HG03469 (cell line): ENCODE data around the gene C1QTNF6.

Source experiments
- ATAC-seq: cut with Tn5 transposase; IDR thresholded peaks from one replicate; pipeline ENCODE4 v1.9.1; 2021; ENCODE audit warnings: mild to moderate bottlenecking, moderate library complexity, moderate number of reproducible peaks; ENCODE audit not compliant: unreplicated experiment

Gene C1QTNF6

DNA sequence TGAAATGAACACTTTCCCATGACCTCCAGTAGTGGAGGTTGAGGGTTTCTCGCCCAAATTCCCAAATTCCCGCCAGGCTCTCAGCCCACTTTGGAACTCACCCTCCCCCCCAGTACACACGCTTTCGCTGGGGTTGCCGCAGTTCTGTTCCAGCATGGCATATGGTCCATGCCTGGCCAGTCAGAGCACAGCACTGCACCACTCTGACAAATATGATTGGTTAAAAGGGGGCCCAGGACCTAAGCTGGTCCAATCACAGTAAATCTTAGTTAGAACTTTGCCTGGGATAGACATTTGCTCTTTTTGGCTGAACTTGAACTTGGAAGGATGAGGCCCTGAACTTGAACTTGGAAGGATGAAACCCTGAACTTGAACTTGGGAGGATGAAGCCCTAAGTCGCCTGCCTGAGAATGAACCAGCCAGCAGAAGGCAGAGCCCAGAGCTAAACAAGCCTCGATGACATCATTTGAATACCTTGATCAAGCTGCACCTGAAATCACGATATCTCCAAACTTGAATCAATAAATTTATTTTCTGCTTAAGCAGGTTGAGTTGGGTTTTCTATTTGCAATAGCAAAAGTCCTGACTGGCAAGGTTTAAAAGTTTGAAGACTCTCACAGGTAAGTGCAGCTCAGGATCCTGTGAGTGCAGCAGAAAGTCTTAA, 36.8 kb upstream of the C1QTNF6 start:
- no peak for ATAC-seq

DNA sequence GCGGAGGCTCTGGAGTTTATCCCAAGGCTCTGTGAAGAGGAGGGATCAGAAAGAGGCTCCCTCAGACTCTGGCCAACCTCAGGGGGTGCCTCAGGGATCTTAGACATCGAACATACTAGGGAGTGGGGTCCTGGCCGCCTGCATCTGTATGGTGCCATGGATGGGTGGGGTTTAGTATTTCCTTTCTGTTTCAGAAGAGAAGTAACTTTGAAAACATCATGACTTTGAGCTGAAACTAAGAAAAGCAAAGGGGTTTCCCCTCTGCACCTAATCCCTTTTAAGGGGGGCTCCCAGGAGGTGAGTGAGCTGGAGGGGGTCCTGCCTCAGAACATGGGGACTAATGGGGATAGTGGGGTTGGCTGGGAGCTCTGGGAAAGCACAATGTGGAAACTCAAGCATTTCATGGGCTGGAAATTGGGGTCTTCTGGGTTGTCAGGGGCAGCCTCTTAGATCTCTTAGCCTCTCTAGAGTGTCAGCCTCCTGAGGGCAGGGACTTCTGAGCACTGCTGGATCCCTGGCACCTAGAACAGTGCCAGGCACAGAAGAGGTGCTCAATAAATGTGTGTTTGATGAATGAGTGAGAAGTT, 36.0 kb upstream of the C1QTNF6 start:
- ATAC-seq = no peak

DNA sequence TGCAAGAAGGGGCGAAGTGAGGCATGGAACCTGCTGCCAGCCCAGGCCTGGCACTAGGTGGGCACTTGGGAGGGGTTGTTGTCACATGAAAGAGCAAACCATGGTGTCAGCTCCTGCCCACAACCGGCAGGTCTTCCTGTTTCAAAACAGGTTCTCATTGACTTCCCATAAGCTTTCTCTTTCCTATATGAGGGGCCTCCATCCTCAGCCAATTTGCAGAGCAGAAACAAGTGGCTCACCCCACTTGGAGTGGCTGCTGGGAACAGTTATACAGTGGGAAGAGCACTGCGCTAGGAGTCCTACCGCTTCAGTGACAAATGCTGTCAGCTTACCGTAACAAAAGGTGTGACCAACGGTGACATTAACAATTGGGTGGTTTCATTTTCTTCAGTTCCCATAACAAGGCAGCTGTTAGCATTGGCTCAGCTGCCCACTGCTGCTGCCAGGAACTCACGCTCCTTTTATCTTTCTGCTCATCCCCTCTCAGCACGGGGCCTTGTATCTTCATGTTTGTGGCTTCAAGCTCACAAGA, 34.5 kb upstream of the C1QTNF6 start:
- no peak for ATAC-seq

- ATAC-seq = no peak
These were observed 33.6 kb upstream of the C1QTNF6 start for GRCh38 chr22:37221424-37222333.

GRCh38 chr22:37220543-37220981, 32.5 kb upstream of the C1QTNF6 start:
- no peak for ATAC-seq

GRCh38 chr22:37219533-37219932, 31.5 kb upstream of the C1QTNF6 start:
- no peak for ATAC-seq

DNA sequence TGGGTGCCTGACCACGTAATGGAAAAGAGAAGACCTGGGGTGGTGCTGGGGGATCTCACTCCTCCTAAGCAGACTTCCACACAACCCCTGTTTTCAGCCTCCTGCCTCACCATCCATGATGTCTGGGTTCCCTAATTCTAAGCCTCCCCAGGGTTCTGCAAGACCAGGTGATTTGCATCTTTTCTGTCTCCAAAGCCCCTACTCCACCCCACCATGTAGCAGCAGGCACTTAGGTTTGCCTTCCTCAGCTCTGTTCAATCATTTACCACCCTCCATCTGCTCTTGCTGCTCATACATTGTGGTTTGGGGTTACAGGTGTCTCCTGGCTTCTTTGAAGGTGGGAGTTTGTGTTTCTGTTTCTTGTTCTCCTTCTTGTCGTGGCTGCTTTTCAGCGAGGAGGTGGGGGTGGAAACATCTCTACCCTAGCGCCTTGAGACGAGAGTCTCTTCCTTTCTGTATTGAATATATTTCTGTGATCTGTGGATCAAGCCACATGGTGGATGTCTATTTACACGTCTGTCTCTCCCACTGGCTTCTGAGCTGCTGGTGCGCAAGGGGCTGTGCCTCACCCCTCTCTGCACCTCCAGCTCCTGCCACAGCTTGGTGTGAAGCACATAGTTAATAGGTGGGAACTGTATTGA, 30.8 kb upstream of the C1QTNF6 start:
- ATAC-seq = peak; percentile 53

GRCh38 chr22:37218399-37218770, 30.3 kb upstream of the C1QTNF6 start:
- no peak for ATAC-seq

DNA sequence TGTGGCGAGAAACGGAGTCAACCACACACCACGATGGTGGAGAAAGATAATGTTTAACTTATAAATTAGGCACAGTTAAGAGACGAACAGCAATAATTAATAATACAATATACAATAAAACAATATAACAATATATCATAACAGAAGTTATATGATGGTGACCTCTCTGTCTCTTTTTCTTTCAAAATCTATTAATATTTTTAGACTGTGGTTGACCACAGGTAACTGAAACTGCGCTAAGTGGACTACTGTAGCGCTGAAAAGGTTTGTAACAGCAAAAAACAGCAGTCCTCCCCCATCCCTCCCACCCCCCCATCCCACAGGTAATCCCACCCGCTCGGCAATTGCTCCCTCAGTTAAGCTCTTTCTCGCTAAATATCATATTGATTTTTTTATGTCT, 27.8 kb upstream of the C1QTNF6 start:
- no peak for ATAC-seq

DNA sequence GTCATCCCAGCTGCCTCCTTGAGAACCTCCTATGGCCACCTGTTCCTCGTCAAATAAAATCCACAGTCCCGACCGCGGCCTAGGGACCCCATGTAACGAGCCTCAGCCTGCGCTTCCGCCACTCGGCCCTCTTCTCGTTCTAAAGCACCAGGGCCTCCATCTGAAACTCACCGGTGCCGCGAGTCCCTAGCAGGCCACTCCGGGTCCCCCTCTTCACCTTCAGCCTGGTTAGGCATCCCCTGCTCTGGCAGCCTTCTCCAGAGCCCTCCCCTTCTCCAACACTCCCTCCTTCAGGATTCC, 26.6 kb upstream of the C1QTNF6 start:
- ATAC-seq = no peak

- ATAC-seq = no peak
These were observed 26.1 kb upstream of the C1QTNF6 start for GRCh38 chr22:37213941-37214730.

DNA sequence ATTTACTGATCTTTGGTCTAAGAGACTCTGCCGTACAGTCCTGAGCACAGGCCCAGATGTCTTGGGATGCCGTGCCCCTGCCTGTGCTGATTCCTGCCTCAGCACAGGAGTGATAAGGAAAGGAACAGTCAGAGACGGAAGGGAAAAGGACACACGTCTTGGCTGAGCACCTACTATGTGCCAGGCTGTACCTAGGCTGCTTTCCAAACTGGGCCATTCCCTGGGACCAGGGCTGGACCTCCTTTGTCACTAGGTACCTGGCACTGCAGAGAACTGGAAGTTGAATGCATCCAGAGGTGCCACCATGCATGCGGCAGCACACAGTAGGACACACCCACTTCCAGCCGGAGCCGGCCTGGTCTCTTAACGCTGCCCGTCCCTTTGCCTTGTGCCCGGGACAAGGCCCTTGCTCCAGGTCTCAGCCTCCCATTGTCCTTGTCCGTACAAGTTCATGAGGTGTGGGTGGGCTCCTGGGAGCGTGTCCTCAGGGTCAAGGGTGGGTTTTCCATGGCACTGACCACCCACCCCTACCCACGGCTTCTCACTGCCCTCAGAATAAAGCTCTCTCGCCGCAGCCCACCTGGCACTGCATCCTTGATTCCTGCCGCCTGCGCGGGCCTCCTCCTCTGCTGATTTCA, 25.3 kb upstream of the C1QTNF6 start:
- ATAC-seq = no peak

- no peak for ATAC-seq
These were observed 24.3 kb upstream of the C1QTNF6 start, which contains the start of gene SSTR3 for GRCh38 chr22:37212174-37212906. Gene SSTR3, minus strand, starts transcription at chr22:37212477. Its CDS starts 4,674 bp downstream, at chr22:37207803.

DNA sequence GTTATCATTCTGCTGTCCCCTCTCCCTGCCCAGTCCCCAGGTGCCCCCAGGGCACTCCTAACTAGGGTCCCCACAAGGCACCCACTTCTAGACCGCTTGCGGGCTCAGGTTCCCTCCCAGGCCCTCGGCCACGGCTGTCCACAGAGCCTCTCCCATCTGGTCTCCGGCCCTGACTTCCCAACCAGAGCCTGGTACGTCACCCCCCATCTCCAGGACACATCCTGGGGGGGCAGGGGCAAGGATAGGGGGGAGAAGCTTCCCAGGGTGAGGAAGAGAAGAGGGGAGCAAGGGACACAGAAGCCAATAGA, 23.8 kb upstream of the C1QTNF6 start:
- no peak for ATAC-seq

DNA sequence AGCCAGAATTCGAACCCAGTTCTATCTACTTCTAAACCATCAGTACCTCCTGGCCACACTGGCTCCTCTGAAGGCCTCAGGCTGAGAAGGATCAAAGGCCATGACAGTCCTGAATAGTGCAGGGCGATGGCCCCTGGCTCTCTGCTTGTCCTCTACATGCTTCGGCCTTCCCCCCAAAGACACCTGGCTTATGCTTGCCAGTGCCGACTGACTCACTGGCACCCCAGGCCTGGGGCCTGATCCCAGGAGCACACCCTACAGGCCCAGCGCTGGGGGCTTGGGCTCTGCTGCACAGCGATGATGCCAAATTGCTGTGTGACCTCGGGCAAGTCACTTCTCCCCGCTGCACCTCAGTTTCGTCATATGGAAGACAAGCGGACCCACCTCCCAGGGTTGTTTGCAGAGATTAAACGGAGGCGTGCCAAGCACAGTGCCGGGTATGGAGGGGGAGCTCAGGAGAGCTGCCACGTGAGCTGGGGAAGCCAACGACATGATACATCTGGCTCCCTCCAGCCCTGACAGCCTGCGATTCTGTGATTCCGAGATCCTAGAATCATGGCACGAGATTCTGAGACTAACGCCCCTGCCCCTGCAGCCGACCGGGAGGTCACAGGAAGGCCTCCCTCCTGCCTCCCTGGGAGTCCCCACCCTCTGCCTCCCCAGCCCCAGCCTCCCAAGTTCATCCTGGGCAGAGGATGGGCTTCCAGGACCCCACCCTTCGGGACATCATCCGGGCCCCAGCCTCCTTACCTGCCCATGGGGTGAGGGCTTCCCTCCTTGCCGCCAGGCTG, 23.2 kb upstream of the C1QTNF6 start:
- ATAC-seq = no peak

- ATAC-seq = no peak
These were observed 22.2 kb upstream of the C1QTNF6 start for GRCh38 chr22:37210041-37210803.

- no peak for ATAC-seq
These were observed 21.2 kb upstream of the C1QTNF6 start for GRCh38 chr22:37209140-37209845.
